Ectodermal cell (in vitro differentiated cells): ENCODE results near the gene WDR45.

Experiments used
- H3K27ac ChIP-seq: 2 replicates; pipeline ENCODE4 v1.7.0; 2013; ENCODE audit warnings: mild to moderate bottlenecking, low read depth, low read length; ENCODE audit not compliant: insufficient read depth, poor library complexity, severe bottlenecking
- H3K27me3 ChIP-seq: 2 replicates; pipeline ENCODE4 v1.7.0; 2013; ENCODE audit warnings: mild to moderate bottlenecking, low read length; ENCODE audit not compliant: insufficient read depth, control insufficient read depth, poor library complexity, severe bottlenecking
- H3K36me3 ChIP-seq: one replicate; pipeline ENCODE4 v1.7.0; 2013; ENCODE audit warnings: low read length; ENCODE audit not compliant: control insufficient read depth, insufficient read depth
- H3K4me1 ChIP-seq: one replicate; pipeline ENCODE4 v1.7.0; 2013; ENCODE audit warnings: low read length; ENCODE audit not compliant: control insufficient read depth, insufficient read depth
- H3K4me3 ChIP-seq: 2 replicates; pipeline ENCODE4 v1.7.0; 2013; ENCODE audit warnings: low read depth, low read length, control low read depth; ENCODE audit not compliant: insufficient read depth
- H3K9me3 ChIP-seq: 2 replicates; pipeline ENCODE4 v1.7.0; 2013; ENCODE audit warnings: mild to moderate bottlenecking, low read length, moderate library complexity; ENCODE audit not compliant: control insufficient read depth
- WGBS, 2 experiments: methylation state at CpG; one replicate each; pipeline ENCODE4 v1.1.7; 2013; ENCODE audit warnings: missing lambda C conversion rate in 2 of 2; 5-methylcytosine and 5-hydroxymethylcytosine counted together

Gene WDR45

GRCh38 chrX:49054073-49054762 is 25.5 kb downstream of the WDR45 start:
- Histone ChIP-seq H3K4me3 (peak overlapping the region; percentile 61), H3K27me3 (no peaks in the 10 kb centered on the region), H3K4me1 (no peaks in the 10 kb centered on the region), H3K27ac (no peak overlapping the region), H3K9me3 (no peaks in the 10 kb centered on the region), H3K36me3 (no peaks in the 10 kb centered on the region)
- 84 to 86% methylated on average over 5 of the region's 5 CpGs for WGBS, 2 experiments

GRCh38 chrX:49053223-49054072 is 26.2 kb downstream of the WDR45 start:
- H3K27me3 ChIP-seq = no peaks in the 10 kb centered on the region
- WGBS, 2 experiments = 1% methylated on average over 75 to 79 of the region's 79 CpGs
- H3K27ac ChIP-seq = peak overlapping the region; percentile 60
- H3K9me3 ChIP-seq = no peaks in the 10 kb centered on the region
- peak overlapping the region; percentile 61 for H3K4me3 ChIP-seq
- no peaks in the 10 kb centered on the region for H3K4me1 ChIP-seq
- H3K36me3 ChIP-seq = no peaks in the 10 kb centered on the region

GRCh38 chrX:49043987-49044281 is 35.8 kb downstream of the WDR45 start:
- Histone ChIP-seq H3K36me3 (no peaks in the 10 kb centered on the region), H3K27me3 (no peaks in the 10 kb centered on the region), H3K9me3 (no peaks in the 10 kb centered on the region), H3K4me3 (peak overlapping the region; percentile 20), H3K4me1 (peaks cover 11% of the 10 kb centered on the region), H3K27ac (no peak overlapping the region)
- 35 to 38% methylated on average over 13 of the region's 13 CpGs for WGBS, 2 experiments

- Histone ChIP-seq H3K4me1 (peaks cover 11% of the 10 kb centered on the region), H3K27me3 (no peaks in the 10 kb centered on the region), H3K4me3 (peak within 1 kb of the TSS; percentile 63), H3K27ac (peak within 1 kb of the TSS; percentile 17), H3K36me3 (peaks cover 3% of the 10 kb centered on the region), H3K9me3 (no peaks in the 10 kb centered on the region)
- 0% methylated on average over 44 to 64 of the region's 67 CpGs for WGBS, 2 experiments
These were observed 36.3 kb downstream of the WDR45 start, which contains the start of gene TFE3 for GRCh38 chrX:49043220-49043986. Gene TFE3, minus strand, starts transcription at chrX:49043357. Its CDS starts 131 bp downstream, at chrX:49043226.

- peak overlapping the region; percentile 17 for H3K27ac ChIP-seq
- H3K36me3 ChIP-seq = peaks cover 10% of the 10 kb centered on the region
- WGBS, 2 experiments = 0% methylated on average over 29 of the region's 29 CpGs
- H3K4me1 ChIP-seq = peaks cover 11% of the 10 kb centered on the region
- H3K27me3 ChIP-seq = no peaks in the 10 kb centered on the region
- peak overlapping the region; percentile 63 for H3K4me3 ChIP-seq
- no peaks in the 10 kb centered on the region for H3K9me3 ChIP-seq
These were observed 37.0 kb downstream of the WDR45 start for GRCh38 chrX:49042581-49043219.

GRCh38 chrX:49041744-49042580 is 37.7 kb downstream of the WDR45 start:
- Histone ChIP-seq H3K9me3 (no peaks in the 10 kb centered on the region), H3K36me3 (peaks cover 10% of the 10 kb centered on the region), H3K27ac (no peak overlapping the region), H3K4me3 (peak overlapping the region; percentile 63), H3K4me1 (peaks cover 11% of the 10 kb centered on the region), H3K27me3 (no peaks in the 10 kb centered on the region)
- WGBS, 2 experiments = 4 to 5% methylated on average over 7 to 10 of the region's 10 CpGs

GRCh38 chrX:49040376-49040955 is 39.2 kb downstream of the WDR45 start:
- Histone ChIP-seq H3K27ac (peak overlapping the region; percentile 63), H3K9me3 (no peaks in the 10 kb centered on the region), H3K4me1 (peaks cover 11% of the 10 kb centered on the region), H3K4me3 (peak overlapping the region; percentile 23), H3K27me3 (no peaks in the 10 kb centered on the region), H3K36me3 (peaks cover 13% of the 10 kb centered on the region)
- WGBS, 2 experiments = 2% methylated on average over 6 to 7 of the region's 7 CpGs

GRCh38 chrX:49039598-49040375 is 39.9 kb downstream of the WDR45 start:
- Histone ChIP-seq H3K4me3 (peak overlapping the region; percentile 23), H3K36me3 (peaks cover 13% of the 10 kb centered on the region), H3K27ac (peak overlapping the region; percentile 63), H3K9me3 (no peaks in the 10 kb centered on the region), H3K27me3 (no peaks in the 10 kb centered on the region), H3K4me1 (peaks cover 11% of the 10 kb centered on the region)
- 1% methylated on average over 9 of the region's 9 CpGs for WGBS, 2 experiments
